Aorta (tissue), 5 donors: ENCODE results near the gene MARCHF11. TPM values are rescaled to one million over a fixed set of nuclear protein-coding genes. Genes with fewer than 3 reads are reported as not detected.

Source experiments
- ATAC-seq: fragments of 200-7000 bp; cut with Tn5 transposase; one replicate; pipeline ENCODE4 v1.9.1; 2022; ENCODE audit warnings: moderate library complexity; ENCODE audit not compliant: low FRiP score
- DNase-seq, 2 donors: peaks; one replicate each; pipeline ENCODE4 v3.0.0-alpha.2; 2020
- H3K27ac ChIP-seq, 2 donors: one replicate each; pipeline ENCODE4 v1.5.1; 2013; ENCODE audit warnings: low read length in 2 of 2, mild to moderate bottlenecking in 2 of 2, moderate library complexity in 2 of 2, control low read depth in 1 of 2, inconsistent platforms in 1 of 2, low read depth in 1 of 2
- H3K27me3 ChIP-seq, 2 donors: one replicate each; pipeline ENCODE4 v1.6.1; 2013; ENCODE audit warnings: control low read depth in 1 of 2, low read length in 1 of 2, mild to moderate bottlenecking in 1 of 2, moderate library complexity in 1 of 2; ENCODE audit not compliant: insufficient read depth in 2 of 2, control insufficient read depth in 1 of 2
- H3K36me3 ChIP-seq, 2 donors: one replicate each; pipeline ENCODE4 v1.6.1; 2013; ENCODE audit warnings: control low read depth in 1 of 2, low read length in 1 of 2, mild to moderate bottlenecking in 1 of 2; ENCODE audit not compliant: insufficient read depth in 2 of 2, control insufficient read depth in 1 of 2
- H3K4me1 ChIP-seq, 2 donors: one replicate each; pipeline ENCODE4 v1.6.1; 2013; ENCODE audit warnings: low read length in 2 of 2, control low read depth in 1 of 2, mild to moderate bottlenecking in 1 of 2, moderate library complexity in 1 of 2; ENCODE audit not compliant: insufficient read depth in 2 of 2, control insufficient read depth in 1 of 2
- H3K4me3 ChIP-seq, 2 donors: one replicate each; pipeline ENCODE4 v1.5.1; 2013; ENCODE audit warnings: low read length in 2 of 2, control low read depth in 1 of 2, mild to moderate bottlenecking in 1 of 2
- H3K9me3 ChIP-seq: one replicate; pipeline ENCODE4 v1.6.1; 2013; ENCODE audit warnings: mild to moderate bottlenecking, low read length; ENCODE audit not compliant: control insufficient read depth
- WGBS, 2 donors: extraction: QIAGEN DNeasy Blood & Tissue Kit; methylation state at CpG; one replicate each; pipeline ENCODE4 v1.1.7; 2013; 5-methylcytosine and 5-hydroxymethylcytosine counted together
- intact Hi-C, 2 donors: fragments of 100-400 bp; cut with DNase I; formaldehyde crosslinking; loops; one replicate each; pipeline versions ENCODE4 v1.14.2 to v1.15.0; 2022
- polyA plus RNA-seq, 2 donors: library from polyadenylated mRNA; stranded (reverse); fragments of 200-250 nt; gene quantifications; one replicate each; pipeline ENCODE4 v1.2.3, GENCODE V29; 2013
- total RNA-seq, 2 donors: library from RNA; stranded (reverse); fragmentation: NEBNext Ultra II Directional; extraction: Animal tissue kit (Norgen Biotek cat#: 25700); gene quantifications; one replicate each; pipeline ENCODE4 v1.2.1, GENCODE V29; 2021
- donor health status: healthy with polysubstance abuse.
- donor health status: Bipolar disorder and iron deficiency.
- donor health status: DM: no; HTN: no; CAD: no.
- donor health status: DM: no; HTN: no; CAD: no.
- donor health status: DM: yes; HTN: yes; CAD: no.

The MARCHF11 gene
- total and polyA plus RNA-seq, 4 donors = not detected

DNA sequence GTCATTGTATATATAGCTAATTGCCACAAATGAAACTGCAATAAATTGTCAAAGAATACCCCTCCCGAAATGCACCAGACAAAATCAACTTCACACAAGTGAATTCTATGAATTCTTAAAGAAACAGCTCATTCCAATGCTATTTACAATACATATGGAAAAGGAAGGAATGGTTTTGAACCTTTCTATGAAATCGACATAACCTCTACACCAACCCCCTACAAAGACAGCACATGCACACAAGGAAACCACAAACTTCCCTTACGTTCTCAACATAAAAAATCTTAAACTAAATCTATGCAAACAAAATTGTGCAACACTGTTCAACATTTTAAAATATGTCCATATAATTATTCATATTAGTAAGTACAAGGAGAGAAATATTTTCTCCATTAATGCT is 39.2 kb downstream of the MARCHF11 start:
- Histone ChIP-seq H3K4me3 (no peak overlapping the region), H3K27me3 (no peaks in the 10 kb centered on the region), H3K27ac (no peak overlapping the region), H3K36me3 (no peaks in the 10 kb centered on the region), H3K4me1 (no peaks in the 10 kb centered on the region), H3K9me3 (no peaks in the 10 kb centered on the region)
- 55 to 57% methylated on average over 3 of the region's 3 CpGs for WGBS, 2 donors
- intact Hi-C loops = no loop called here
- ATAC-seq (no peak), DNase-seq (no peak)

DNA sequence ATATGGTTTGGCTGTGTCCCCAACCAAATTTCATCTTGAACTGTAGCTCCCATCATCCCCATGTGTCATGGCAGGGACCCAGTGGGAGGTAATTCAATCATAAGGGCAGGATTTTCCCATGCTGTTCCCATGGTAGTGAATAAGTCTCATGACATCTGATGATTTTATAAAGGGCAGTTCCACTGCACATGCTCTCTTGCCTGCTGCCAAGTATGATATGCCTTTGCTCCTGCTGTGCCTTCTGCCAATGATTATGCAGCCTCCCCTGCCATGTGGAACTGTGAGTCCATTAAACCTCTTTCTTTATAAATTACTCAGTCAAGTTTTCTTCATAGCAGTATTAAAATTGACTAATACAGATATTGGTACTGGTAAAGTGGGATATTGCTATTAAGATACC is 42.4 kb downstream of the MARCHF11 start:
- Histone ChIP-seq H3K36me3 (no peaks in the 10 kb centered on the region), H3K27me3 (peaks cover 0 to 1% of the 10 kb centered on the region in 2 donors), H3K9me3 (peaks cover 2% of the 10 kb centered on the region), H3K4me1 (no peaks in the 10 kb centered on the region), H3K4me3 (no peak overlapping the region), H3K27ac (no peak overlapping the region)
- DNase-seq (no peak), ATAC-seq (no peak)
- intact Hi-C loops = no loop called here

DNA sequence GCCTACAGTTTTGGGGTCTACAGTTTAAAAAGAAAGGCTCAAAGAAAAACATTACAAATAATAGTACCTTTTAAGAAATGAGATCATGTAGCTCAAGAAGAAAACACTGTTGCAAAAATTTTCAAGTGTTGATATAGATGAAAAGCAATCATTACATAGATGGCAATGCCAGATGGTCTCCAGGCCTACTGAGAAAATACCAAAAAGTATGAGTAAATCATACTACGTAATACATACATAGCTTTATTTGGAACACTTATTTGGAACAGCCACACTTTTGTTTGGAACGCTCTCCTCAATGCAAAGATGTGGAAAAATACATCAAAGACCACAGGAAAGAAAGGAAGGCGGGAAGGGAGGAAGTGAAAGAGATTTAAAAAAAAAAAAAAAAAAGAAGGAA is 44.1 kb downstream of the MARCHF11 start:
- ATAC-seq (no peak), DNase-seq (no peak)
- 46 to 57% methylated on average over 3 of the region's 3 CpGs for WGBS, 2 donors
- Histone ChIP-seq H3K27me3 (peaks cover 0 to 2% of the 10 kb centered on the region in 2 donors), H3K27ac (no peak overlapping the region), H3K9me3 (peaks cover 2% of the 10 kb centered on the region), H3K36me3 (no peaks in the 10 kb centered on the region), H3K4me3 (no peak overlapping the region), H3K4me1 (no peaks in the 10 kb centered on the region)
- intact Hi-C loops = no loop called here

DNA sequence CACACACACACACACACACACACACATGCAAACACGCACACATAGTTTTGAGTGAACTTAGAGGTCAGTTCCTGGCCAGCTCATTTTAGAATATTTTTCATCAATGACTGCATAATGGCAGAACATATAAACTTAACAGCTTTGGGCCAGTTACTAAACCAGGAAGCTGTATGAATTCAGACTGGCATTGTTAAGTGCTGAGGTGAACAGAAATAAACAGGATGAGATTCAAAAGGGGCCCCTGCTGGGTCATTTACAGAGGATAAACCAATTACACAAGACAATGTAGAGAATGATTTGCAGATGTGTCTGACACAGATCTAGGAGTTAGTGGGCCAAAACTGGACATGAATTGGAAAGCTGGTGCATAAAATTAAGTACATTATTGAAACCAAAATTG is 44.6 kb downstream of the MARCHF11 start:
- Histone ChIP-seq H3K27me3 (peaks cover 0 to 2% of the 10 kb centered on the region in 2 donors), H3K9me3 (peaks cover 2% of the 10 kb centered on the region), H3K4me3 (no peak overlapping the region), H3K36me3 (no peaks in the 10 kb centered on the region), H3K4me1 (no peaks in the 10 kb centered on the region), H3K27ac (no peak overlapping the region)
- intact Hi-C loops = no loop called here
- no peak for DNase-seq
- no peak for ATAC-seq
- 19 to 36% methylated on average over 1 of the region's 1 CpG for WGBS, 2 donors

DNA sequence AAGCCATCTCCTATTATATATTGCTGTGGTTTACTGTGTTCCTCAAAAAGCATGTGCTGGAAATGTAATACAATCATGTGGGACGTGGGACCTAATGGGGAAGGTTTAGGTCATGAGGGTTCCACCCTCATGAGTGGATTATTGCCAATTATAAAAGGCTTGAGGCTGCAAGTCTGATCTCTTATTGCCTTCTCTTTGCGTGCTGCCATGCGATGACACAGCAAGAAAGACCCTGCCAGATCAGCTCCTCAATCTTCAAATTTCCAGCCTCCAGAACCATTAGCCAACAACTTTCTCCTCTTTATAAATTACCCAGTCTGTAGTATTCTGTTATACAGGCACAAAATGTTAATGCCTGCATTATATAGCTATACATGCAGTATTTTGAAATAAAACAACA is 45.4 kb downstream of the MARCHF11 start:
- ATAC-seq (no peak), DNase-seq (no peak)
- Histone ChIP-seq H3K27me3 (peaks cover 0 to 2% of the 10 kb centered on the region in 2 donors), H3K9me3 (peaks cover 2% of the 10 kb centered on the region), H3K27ac (no peak overlapping the region), H3K4me1 (no peaks in the 10 kb centered on the region), H3K4me3 (no peak overlapping the region), H3K36me3 (no peaks in the 10 kb centered on the region)
- WGBS, 2 donors = 80% methylated on average over 3 of the region's 3 CpGs
- intact Hi-C loops = no loop called here

DNA sequence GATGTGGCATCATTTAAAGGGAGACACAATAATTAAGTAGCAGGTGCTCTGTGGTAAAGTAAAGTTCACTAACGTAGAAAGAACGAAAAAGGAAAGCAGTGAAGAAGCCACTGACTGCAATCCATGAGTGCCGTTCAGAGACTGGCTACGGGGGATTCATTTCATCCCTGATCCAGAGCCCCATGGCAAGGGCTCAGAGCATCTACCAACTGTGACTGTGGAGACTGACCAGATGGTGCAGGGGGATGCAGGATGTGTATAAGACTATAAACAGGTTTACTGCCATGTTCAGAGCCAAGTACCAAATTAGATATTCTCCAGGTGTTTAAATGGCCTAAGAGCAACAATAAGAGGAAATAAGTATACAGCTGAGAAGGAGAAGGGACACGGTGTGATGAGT is 47.7 kb downstream of the MARCHF11 start:
- Histone ChIP-seq H3K27ac (no peak overlapping the region), H3K4me1 (no peaks in the 10 kb centered on the region), H3K27me3 (peaks cover 0 to 2% of the 10 kb centered on the region in 2 donors), H3K9me3 (peaks cover 3% of the 10 kb centered on the region), H3K36me3 (no peaks in the 10 kb centered on the region), H3K4me3 (no peak overlapping the region)
- 86 to 89% methylated on average over 5 of the region's 5 CpGs for WGBS, 2 donors
- intact Hi-C loops = no loop called here
- ATAC-seq = no peak
- no peak for DNase-seq

DNA sequence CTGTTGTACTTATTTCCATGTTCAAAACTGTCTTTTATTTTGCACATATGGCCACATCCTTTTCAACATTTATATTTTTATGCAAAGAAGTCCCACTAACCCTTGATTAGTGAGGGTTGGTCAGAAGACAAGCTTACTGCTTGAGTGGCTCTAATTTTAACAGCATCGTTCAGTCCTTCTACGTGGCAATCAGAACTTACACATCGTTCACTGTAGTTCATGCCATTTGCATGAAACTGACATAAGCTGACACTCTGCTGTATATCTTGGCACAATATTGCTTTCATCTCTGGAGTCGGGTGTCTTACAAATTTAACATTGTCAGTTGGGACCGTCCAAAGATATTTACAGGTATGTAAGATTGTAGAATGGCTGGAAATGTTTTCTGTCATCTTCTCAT is 50.6 kb downstream of the MARCHF11 start:
- no peaks in the 10 kb centered on the region for H3K4me1 ChIP-seq
- no peaks in the 10 kb centered on the region for H3K36me3 ChIP-seq
- H3K27me3 ChIP-seq = peaks cover 0 to 2% of the 10 kb centered on the region in 2 donors
- DNase-seq (no peak), ATAC-seq (no peak)
- H3K27ac ChIP-seq = no peak overlapping the region
- WGBS, 2 donors = 38 to 50% methylated on average over 5 of the region's 5 CpGs
- peaks cover 3% of the 10 kb centered on the region for H3K9me3 ChIP-seq
- no peak overlapping the region for H3K4me3 ChIP-seq
- intact Hi-C loops = no loop called here

DNA sequence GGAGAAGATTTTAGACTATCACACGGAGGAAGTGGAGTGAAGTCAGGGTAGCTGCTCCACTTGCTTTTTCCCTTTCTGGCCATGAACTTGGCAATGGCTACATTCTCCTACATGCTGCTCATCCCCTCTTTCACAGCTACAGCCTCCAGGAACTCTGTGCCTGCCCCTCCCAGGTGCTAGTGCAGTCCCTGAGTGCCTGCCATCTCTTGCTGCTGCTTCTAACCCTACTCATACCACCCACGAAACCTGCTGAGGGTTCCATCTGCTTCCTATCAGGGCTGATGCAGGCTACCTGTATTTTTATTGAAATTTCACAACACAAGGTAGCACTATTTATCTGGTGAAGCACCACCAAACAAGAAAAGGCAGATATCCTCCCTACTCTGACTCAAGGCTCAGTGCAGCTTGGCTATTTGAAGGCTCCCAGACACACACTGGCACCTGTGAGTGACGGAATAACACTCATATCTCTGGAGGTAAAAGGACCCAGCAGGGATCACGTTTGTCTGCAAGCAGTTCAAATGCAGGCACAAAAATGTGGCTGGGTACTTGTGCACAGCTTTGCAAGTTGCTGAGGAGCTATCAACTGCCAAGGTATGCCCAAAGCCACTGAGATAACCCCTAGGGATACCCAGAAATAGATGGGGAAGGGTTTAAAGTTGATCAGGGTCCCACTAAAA is 51.6 kb downstream of the MARCHF11 start:
- Histone ChIP-seq H3K9me3 (peaks cover 2% of the 10 kb centered on the region), H3K4me1 (no peaks in the 10 kb centered on the region), H3K27ac (no peak overlapping the region), H3K4me3 (no peak overlapping the region), H3K36me3 (no peaks in the 10 kb centered on the region), H3K27me3 (peaks cover 0 to 2% of the 10 kb centered on the region in 2 donors)
- ATAC-seq = no peak
- WGBS, 2 donors = 49 to 60% methylated on average over 4 of the region's 4 CpGs
- no peak for DNase-seq
- intact Hi-C loops = no loop called here

DNA sequence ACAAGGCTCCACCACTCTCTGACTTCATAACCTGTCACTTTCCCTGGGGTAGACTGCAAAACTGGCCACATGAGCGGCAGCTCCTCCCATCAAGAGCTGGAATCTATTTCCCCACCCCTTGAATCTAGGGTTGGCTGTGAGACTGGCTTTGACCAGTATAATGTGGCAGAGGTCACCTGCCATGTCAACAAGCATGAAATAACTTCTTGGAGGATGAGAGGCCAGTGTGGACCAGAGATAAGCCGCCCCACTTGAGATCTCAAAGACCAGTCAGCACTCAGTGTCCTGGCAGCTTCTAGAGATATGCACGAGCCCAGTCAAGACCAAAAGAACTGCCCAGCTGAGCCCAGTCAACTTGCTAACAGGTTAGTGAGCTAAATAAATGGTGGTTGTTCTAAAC is 59.0 kb downstream of the MARCHF11 start:
- no peaks in the 10 kb centered on the region for H3K4me1 ChIP-seq
- H3K9me3 ChIP-seq = peaks cover 1% of the 10 kb centered on the region
- ATAC-seq (no peak), DNase-seq (no peak)
- H3K4me3 ChIP-seq = no peak overlapping the region
- no peaks in the 10 kb centered on the region for H3K27me3 ChIP-seq
- 73 to 88% methylated on average over 3 of the region's 3 CpGs for WGBS, 2 donors
- no peak overlapping the region for H3K27ac ChIP-seq
- H3K36me3 ChIP-seq = no peaks in the 10 kb centered on the region
- intact Hi-C loops = no loop called here
